HG03159 (cell line): ENCODE results near the gene HHLA2.
A peak's percentile ranks its signal among the peaks of the same experiment; 100 is the strongest.

Experiments
- ATAC-seq: cut with Tn5 transposase; IDR thresholded peaks from one replicate; pipeline ENCODE4 v1.9.1; 2021; ENCODE audit warnings: mild to moderate bottlenecking, moderate library complexity; ENCODE audit not compliant: unreplicated experiment

The HHLA2 gene

GRCh38 chr3:108391917-108392593 lies 95.7 kb downstream of the HHLA2 start:
- no peak for ATAC-seq

GRCh38 chr3:108393128-108393900 lies 97.0 kb downstream of the HHLA2 start:
- ATAC-seq, result no peak

GRCh38 chr3:108394016-108394415 lies 97.7 kb downstream of the HHLA2 start:
- no peak for ATAC-seq

- no peak for ATAC-seq
These were observed 98.2 kb downstream of the HHLA2 start for GRCh38 chr3:108394563-108394962.

- no peak for ATAC-seq
These were observed 100.0 kb downstream of the HHLA2 start for GRCh38 chr3:108396336-108396735.

- ATAC-seq, result no peak
These were observed 102.2 kb downstream of the HHLA2 start for GRCh38 chr3:108398510-108398909.

- ATAC-seq, result no peak
These were observed 105.5 kb downstream of the HHLA2 start for GRCh38 chr3:108401836-108402235.

GRCh38 chr3:108403198-108403597 lies 106.8 kb downstream of the HHLA2 start:
- ATAC-seq, result no peak

- no peak for ATAC-seq
These were observed 107.5 kb downstream of the HHLA2 start for GRCh38 chr3:108403686-108404345.

GRCh38 chr3:108404368-108404767 lies 108.0 kb downstream of the HHLA2 start:
- no peak for ATAC-seq

GRCh38 chr3:108406063-108406660 lies 109.8 kb downstream of the HHLA2 start:
- no peak for ATAC-seq

- ATAC-seq, result peak; percentile 96
These were observed 110.4 kb downstream of the HHLA2 start for GRCh38 chr3:108406661-108407206.

GRCh38 chr3:108407886-108408285 lies 111.5 kb downstream of the HHLA2 start:
- no peak for ATAC-seq

GRCh38 chr3:108408883-108409799 lies 112.8 kb downstream of the HHLA2 start:
- ATAC-seq, result no peak

GRCh38 chr3:108409800-108410178 lies 113.4 kb downstream of the HHLA2 start:
- ATAC-seq, result no peak

- no peak for ATAC-seq
These were observed 114.2 kb downstream of the HHLA2 start for GRCh38 chr3:108410531-108410984.

- no peak for ATAC-seq
These were observed 115.9 kb downstream of the HHLA2 start for GRCh38 chr3:108412121-108412750.

- no peak for ATAC-seq
These were observed 117.7 kb downstream of the HHLA2 start for GRCh38 chr3:108414007-108414406.

- no peak for ATAC-seq
These were observed 119.3 kb downstream of the HHLA2 start for GRCh38 chr3:108415661-108416060.
